Right lobe of liver (tissue), 6 donors: ENCODE data around the gene POT1. TPM values are rescaled to one million over a fixed set of nuclear protein-coding genes. Genes with fewer than 3 reads are reported as not detected.

Source experiments
- ATAC-seq, 4 donors: fragments of 200-7000 bp; cut with Tn5 transposase; one replicate each; pipeline ENCODE4 v1.9.1; 2020; ENCODE audit warnings: mild to moderate bottlenecking in 4 of 4, moderate library complexity in 4 of 4
- DNase-seq, 3 donors: peaks; one replicate each; pipeline ENCODE4 v3.0.0-alpha.2; 2020
- H3K27ac ChIP-seq, 3 donors: fragments of 200-600 bp; one replicate each; pipeline ENCODE4 v1.8.0; 2022
- H3K27me3 ChIP-seq, 2 donors: fragments of 200-600 bp; one replicate each; pipeline ENCODE4 v1.8.0; 2022
- H3K36me3 ChIP-seq, 4 donors: fragments of 200-600 bp; sonication (generic) in 1 of 4; one replicate each; pipeline versions ENCODE4 v1.5.1 to v1.8.0; 2017 to 2022; ENCODE audit warnings: control low read depth in 1 of 4
- H3K4me1 ChIP-seq, 4 donors: fragments of 200-600 bp; sonication (generic) in 1 of 4; one replicate each; pipeline versions ENCODE4 v1.5.1 to v1.8.0; 2017 to 2022; ENCODE audit warnings: control low read depth in 1 of 4
- H3K4me3 ChIP-seq, 3 donors: fragments of 200-600 bp; one replicate each; pipeline ENCODE4 v1.8.0; 2022
- H3K9me3 ChIP-seq, 4 donors: fragments of 200-600 bp; sonication (generic) in 1 of 4; one replicate each; pipeline versions ENCODE4 v1.5.1 to v1.8.0; 2017 to 2022; ENCODE audit warnings: control low read depth in 1 of 4
- POLR2A ChIP-seq: fragments of 450-650 bp; IDR thresholded peaks from one replicate; pipeline ENCODE4 v1.6.1; 2017; ENCODE audit warnings: antibody characterized with exemption, mild to moderate bottlenecking
- WGBS: methylation state at CpG from one replicate; pipeline ENCODE4 v1.1.6; 2018; ENCODE audit warnings: low coverage, low lambda C conversion rate; ENCODE audit not compliant: insufficient coverage; ENCODE audit errors: missing lambda C conversion rate; 5-methylcytosine and 5-hydroxymethylcytosine counted together
- intact Hi-C, 2 donors: fragments of 100-400 bp; cut with DNase I; formaldehyde crosslinking; loops; one replicate each; pipeline versions ENCODE4 v1.11.2 to v1.14.1; 2022
- total RNA-seq, 6 experiments: library from RNA; depleted of rRNA in 2 of 6; stranded (reverse); fragments of >200 nt in 2 of 6; fragmentation: NEBNext Ultra II Directional in 3 of 6; extraction: Animal tissue kit (Norgen Biotek cat#: 25700) in 3 of 6; gene quantifications; one replicate each; pipeline versions ENCODE4 v1.1.0 to v1.2.4, GENCODE V29; 2016 to 2023
- TF ChIP-seq, protein P1 (sequence below), 4 donors: fragments of 200-600 bp in 3 of 4; fragments of 450-650 bp in 1 of 4; IDR thresholded peaks; one replicate each; pipeline versions ENCODE4 v1.5.1 to v1.8.0; 2016 to 2022; ENCODE audit warnings: antibody characterized with exemption in 4 of 4, mild to moderate bottlenecking in 2 of 4
- donor health status: DM: no; HTN: yes; CAD: no.
- donor health status: DM: no; HTN: no; CAD: no.
- donor health status: DM: no; HTN: no; CAD: no.
- donor health status: DM: no; HTN: yes; CAD: no.
- donor health status: DM: no; HTN: yes; CAD: no.

Gene POT1
- total RNA-seq, 6 experiments from 2014 or later: 7.8 to 12.4 (median 10.0) TPM

DNA sequence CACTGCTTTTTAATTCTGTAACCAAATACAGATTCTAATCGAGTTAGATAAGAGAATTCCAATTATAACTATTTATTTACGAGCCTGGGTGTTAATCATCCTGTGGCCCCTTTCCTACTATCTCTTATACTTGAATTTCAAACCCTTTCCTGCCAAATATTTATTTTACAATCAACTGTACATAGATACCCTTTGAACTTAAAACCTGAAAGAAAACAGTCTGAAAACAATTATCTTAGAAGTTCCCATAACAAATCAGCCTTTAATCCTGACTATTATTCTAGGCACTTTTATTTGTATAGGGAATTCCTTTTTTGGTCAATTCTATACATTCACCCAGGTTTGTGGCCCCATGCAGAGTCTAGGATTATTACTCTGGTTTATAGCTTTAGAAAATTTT is 153.5 kb downstream of the POT1 start:
- no peaks in the 10 kb centered on the region for H3K36me3 ChIP-seq
- no peaks in the 10 kb centered on the region for H3K27me3 ChIP-seq
- intact Hi-C loops: no loop called here
- WGBS: 36% methylated on average over 2 of the region's 2 CpGs
- ATAC-seq (no peak), DNase-seq (no peak)
- TF ChIP-seq, protein P1, sequence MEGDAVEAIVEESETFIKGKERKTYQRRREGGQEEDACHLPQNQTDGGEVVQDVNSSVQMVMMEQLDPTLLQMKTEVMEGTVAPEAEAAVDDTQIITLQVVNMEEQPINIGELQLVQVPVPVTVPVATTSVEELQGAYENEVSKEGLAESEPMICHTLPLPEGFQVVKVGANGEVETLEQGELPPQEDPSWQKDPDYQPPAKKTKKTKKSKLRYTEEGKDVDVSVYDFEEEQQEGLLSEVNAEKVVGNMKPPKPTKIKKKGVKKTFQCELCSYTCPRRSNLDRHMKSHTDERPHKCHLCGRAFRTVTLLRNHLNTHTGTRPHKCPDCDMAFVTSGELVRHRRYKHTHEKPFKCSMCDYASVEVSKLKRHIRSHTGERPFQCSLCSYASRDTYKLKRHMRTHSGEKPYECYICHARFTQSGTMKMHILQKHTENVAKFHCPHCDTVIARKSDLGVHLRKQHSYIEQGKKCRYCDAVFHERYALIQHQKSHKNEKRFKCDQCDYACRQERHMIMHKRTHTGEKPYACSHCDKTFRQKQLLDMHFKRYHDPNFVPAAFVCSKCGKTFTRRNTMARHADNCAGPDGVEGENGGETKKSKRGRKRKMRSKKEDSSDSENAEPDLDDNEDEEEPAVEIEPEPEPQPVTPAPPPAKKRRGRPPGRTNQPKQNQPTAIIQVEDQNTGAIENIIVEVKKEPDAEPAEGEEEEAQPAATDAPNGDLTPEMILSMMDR (IDR thresholded peaks at IDR 0.05): no peak
- TF ChIP-seq POLR2A: no peak
- H3K9me3 ChIP-seq: no peaks in the 10 kb centered on the region
- no peak overlapping the region for H3K27ac ChIP-seq
- no peak overlapping the region for H3K4me3 ChIP-seq
- peaks cover 0 to 8% (median 0%) of the 10 kb centered on the region in 4 donors for H3K4me1 ChIP-seq

DNA sequence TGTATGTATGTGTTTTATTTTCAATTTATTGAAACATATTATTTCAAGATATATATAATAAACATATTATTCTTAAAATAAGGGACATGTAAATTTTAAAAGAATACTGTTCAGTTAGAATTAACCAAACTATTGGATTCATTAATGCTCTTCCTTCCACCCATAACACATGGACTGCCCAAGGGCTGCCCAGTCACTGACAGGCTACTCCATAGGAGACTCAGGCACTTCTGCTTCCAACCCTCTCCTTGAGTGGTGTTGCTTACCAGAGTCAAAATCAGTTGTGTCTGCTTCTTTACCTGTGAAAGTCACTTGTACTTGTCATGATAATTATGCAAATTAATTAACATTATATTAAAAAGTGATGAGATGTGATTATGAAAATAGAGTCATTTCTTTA is 154.2 kb downstream of the POT1 start:
- Histone ChIP-seq H3K4me1 (peaks cover 0 to 8% (median 0%) of the 10 kb centered on the region in 4 donors), H3K4me3 (no peak overlapping the region), H3K9me3 (no peaks in the 10 kb centered on the region), H3K27ac (no peak overlapping the region), H3K36me3 (no peaks in the 10 kb centered on the region), H3K27me3 (no peaks in the 10 kb centered on the region)
- DNase-seq (no peak), ATAC-seq (no peak)
- intact Hi-C loops: no loop called here
- no peak for TF ChIP-seq POLR2A
- TF ChIP-seq, protein P1 (IDR thresholded peaks at IDR 0.05): no peak

DNA sequence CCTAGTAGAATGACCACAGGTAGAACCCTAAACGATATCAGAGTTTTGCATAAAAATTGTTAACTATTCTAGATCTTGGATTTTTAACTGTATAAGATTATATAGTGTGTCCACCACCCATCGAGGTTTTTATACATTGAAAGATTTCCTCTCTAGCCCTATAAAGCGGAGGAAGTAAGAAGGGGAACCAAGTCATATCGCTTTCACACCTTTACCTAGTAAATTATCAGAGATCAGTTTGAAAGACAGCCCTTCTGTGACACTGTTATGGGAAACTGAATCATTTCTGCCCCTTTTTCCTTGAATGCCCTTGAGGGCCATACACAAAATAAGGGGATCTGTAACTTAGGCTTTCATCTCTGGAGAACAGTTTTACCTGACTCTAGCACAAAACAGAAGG is 155.7 kb downstream of the POT1 start:
- Histone ChIP-seq H3K9me3 (no peaks in the 10 kb centered on the region), H3K27ac (no peak overlapping the region), H3K36me3 (no peaks in the 10 kb centered on the region), H3K4me3 (no peak overlapping the region), H3K27me3 (no peaks in the 10 kb centered on the region), H3K4me1 (peaks cover 0 to 8% (median 0%) of the 10 kb centered on the region in 4 donors)
- no peak for DNase-seq
- 75% methylated on average over 4 of the region's 4 CpGs for WGBS
- no peak for ATAC-seq
- intact Hi-C loops: no loop called here
- TF ChIP-seq, protein P1 (IDR thresholded peaks at IDR 0.05): no peak
- no peak for TF ChIP-seq POLR2A

DNA sequence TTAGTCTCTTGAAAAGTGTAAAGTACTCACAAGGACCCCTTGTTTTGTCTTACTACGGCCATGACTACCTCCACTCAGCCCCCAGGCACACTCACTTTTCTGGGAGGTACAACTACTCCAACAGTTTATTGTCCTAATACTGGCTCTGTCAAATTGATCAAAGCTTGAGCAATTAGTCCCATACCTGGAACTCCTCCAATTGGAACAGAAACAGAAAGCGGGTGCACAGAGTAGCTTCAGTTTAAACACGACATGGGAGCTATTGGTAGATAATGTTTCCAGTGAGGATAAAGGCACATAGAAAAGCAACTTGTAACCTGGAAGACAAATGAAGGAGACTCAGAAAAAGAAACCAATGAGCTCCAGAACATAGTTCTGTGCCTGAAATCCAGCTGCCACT is 156.3 kb downstream of the POT1 start:
- peak in 1 of 3 donors; percentile 47 for DNase-seq
- TF ChIP-seq, protein P1 (IDR thresholded peaks at IDR 0.05): no peak
- TF ChIP-seq POLR2A: no peak
- no peaks in the 10 kb centered on the region for H3K27me3 ChIP-seq
- peak overlapping the region in 1 of 3 donors; percentile 1 for H3K4me3 ChIP-seq
- H3K9me3 ChIP-seq: no peaks in the 10 kb centered on the region
- no peak overlapping the region for H3K27ac ChIP-seq
- ATAC-seq: peak; percentile 82 to 96 (median 92)
- intact Hi-C loops: no loop called here
- 28% methylated on average over 3 of the region's 3 CpGs for WGBS
- peaks cover 0 to 8% (median 0%) of the 10 kb centered on the region in 4 donors for H3K4me1 ChIP-seq
- no peaks in the 10 kb centered on the region for H3K36me3 ChIP-seq

Other genes starting within 250 kb of the POT1 start
- 10 to 100 TPM in 5 of 6 experiments, 1 to 10 TPM in 1; 8.9 to 16.0 (median 14.3) TPM for gene GPR37, start 164.0 kb downstream of the POT1 start, total RNA-seq